Activated T-cell treated with anti-CD3 and anti-CD28 coated beads for 24 hours (primary cell): ENCODE data around the gene CEP95.
A peak's percentile ranks its signal among the peaks of the same experiment; 100 is the strongest.
"Not testable (repeated sequence)": the region's sequence is repeated elsewhere in the genome, so short reads cannot be mapped to it uniquely, and the experiment has no call there.

Experiments
- DNase-seq: peaks from one replicate; pipeline ENCODE4 v3.0.0-alpha.2; 2020; ENCODE audit warnings: low read depth

The CEP95 gene, protein sequence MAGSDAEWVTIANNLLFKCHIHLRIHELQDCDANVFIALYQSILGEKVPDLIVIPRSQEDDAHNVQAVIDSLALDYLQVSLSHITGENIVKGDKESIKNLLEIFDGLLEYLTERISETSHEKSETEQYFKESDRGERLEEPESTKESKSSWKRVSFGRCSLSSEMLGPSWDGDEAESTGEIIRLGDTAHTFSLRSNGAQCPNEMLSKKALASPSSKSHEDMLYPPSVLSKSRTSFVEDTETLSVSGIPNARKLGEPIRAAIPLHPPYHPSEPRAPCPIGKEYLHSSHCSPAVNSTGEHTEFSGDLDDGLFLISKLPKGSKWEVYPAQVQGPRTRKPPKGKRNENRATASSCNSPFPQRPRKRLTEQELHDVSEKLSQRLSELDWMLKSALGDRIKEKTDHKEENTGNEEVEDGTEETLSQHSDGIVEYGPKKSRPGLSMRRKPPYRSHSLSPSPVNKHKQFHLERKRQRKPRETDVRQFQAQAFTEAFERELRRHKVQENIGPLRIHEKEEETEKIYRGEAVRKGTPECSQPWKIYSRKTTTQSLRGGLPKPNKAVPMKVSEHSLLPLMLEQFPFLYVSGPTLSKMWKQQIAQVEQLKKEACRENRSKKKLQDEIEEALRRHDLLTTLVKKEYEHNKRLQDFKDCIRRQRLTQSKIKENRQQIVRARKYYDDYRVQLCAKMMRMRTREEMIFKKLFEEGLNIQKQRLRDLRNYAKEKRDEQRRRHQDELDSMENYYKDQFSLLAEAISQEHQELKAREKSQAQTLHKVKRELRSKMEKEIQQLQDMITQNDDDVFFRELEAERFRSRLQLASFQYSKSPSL

GRCh38 chr17:64506576-64507412 is at the start of gene CEP95:
CEP95 (plus strand) TSS chr17:64506977; CDS start chr17:64507098, 121 bp downstream.
- DNase-seq: peak; percentile 95

DNA sequence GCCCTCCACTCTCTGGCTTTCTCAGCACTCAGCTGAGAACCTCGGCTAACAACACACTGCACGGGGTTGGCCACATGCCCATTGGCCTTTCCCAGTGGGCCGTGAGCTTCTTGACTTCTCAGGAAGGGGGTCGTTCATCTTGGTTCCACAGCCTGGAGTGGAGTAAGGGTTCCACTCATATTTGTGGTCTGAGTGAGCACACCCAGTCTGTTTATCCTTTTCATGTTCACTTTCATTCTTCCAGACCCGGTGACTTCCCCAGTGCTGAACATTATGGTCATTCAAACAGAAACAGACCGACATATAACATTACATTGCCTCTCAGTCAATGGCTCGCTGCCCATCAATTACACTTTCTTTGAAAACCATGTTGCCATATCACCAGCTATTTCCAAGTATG is 49.6 kb upstream of the CEP95 start:
- no peak for DNase-seq

DNA sequence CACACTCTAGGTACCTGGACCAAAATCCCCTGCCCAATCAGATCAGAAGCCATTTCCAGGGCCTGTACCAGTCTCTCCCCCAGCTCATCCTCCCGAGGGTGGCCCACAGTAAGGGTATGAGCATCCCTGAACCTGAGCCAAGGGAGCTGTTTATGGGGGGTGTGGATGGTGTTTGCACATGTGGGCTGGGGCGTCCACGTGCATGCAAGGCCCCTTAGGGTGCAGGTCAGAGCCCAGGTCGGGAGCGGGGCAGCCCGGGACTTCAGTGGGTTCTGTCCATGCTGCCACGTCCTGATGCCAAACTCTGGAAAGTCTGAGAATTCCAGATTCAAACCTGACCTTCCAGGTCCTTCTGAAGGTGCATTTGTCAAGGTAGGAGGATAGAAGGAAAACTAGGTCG is 48.0 kb upstream of the CEP95 start:
- DNase-seq: no peak

GRCh38 chr17:64459284-64459747 is 47.5 kb upstream of the CEP95 start:
- no peak for DNase-seq

DNA sequence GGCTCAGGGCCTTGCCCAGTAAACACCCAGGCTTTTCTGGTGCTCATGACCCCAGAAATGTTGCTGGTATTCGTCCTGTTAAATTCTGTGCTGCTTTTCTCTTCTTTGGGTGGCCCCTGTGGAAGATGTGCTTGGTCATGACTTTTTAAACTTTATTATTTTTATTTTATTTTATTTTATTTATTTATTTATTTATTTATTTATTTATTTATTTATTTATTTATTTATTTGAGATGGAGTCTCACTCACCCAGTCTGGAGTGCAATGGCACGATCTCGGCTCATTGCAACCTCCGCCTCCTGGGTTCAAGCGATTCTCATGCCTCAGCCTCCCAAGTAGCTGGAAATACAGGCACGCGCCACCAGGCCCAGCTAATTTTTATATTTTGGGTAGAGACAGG is 47.0 kb upstream of the CEP95 start:
- not testable (repeated sequence) for DNase-seq

DNA sequence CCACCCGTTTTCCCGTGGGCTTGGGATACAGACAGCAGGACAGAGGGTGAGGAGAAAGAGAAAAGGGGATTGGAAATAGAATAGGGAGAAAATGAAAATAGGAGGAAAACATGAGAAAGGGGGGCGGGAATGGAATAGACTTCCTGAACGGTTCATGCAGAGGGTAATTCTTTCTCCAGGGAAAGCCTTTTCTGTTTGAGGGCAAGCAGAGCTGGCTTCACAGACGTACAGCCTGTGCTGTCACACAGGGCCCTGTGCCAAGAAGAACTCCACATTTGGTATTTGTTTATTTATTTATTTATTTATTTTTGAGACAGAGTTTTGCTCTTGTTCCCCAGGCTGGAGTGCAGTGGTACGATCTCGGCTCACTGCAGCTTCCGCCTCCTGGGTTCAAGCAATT is 45.8 kb upstream of the CEP95 start:
- no peak for DNase-seq

DNA sequence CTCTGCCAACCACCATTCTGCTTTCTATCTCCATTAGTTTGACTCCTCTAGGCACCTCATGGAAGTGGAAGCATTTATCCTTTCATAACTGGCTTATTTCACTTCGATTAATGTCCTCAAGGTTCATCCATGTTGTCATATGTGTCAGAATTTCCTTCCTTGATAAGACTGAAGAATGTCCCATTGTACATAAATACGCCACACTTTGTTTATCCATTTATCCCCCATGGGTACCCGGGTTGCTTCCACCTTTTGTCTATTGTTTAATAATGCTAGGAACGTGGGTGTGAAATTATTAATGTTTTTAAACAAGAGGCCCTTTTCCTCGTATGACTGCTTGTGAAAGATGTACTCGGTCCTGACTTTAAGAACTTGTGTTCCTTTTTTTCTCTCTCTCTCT is 45.0 kb upstream of the CEP95 start:
- no peak for DNase-seq

DNA sequence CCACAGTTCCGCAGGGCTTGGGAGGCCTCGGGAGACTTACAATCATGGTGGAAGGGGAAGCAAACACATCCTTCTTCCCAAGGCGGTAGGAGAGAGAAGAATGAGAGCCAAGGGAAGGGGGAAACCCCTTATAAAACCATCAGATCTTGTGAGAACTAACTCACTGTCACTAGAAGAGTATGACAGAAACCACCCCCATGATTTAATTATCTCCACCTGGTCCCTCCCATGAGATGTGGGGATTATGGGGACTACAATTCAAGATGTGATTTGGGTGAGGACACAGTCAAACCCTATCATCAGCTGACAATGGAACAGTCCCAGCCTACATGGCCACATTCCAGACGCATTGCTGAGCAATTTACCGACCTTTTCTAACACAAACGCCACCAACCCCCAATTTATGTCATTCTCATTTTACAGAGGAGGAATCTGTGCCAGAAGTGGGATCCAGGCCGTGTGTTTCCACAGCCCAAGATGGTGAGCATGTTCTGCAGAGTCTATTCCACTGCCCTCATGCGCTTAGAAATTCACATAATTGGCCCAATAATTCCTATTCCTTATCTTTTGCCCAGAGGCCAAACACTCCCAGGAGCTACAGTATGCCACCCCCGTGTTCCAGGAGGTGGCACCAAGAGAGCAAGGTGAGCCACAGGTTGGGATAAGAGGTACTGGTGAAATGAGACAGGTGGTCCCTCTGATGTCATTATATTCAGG is 40.6 kb upstream of the CEP95 start:
- no peak for DNase-seq

GRCh38 chr17:64466834-64467233 is 39.9 kb upstream of the CEP95 start:
- not testable (repeated sequence) for DNase-seq

GRCh38 chr17:64470625-64471024 is 36.2 kb upstream of the CEP95 start:
- DNase-seq: no peak

- no peak for DNase-seq
Observed at GRCh38 chr17:64471440-64471839, 35.3 kb upstream of the CEP95 start.

GRCh38 chr17:64472564-64472963 is 34.2 kb upstream of the CEP95 start:
- no peak for DNase-seq

DNA sequence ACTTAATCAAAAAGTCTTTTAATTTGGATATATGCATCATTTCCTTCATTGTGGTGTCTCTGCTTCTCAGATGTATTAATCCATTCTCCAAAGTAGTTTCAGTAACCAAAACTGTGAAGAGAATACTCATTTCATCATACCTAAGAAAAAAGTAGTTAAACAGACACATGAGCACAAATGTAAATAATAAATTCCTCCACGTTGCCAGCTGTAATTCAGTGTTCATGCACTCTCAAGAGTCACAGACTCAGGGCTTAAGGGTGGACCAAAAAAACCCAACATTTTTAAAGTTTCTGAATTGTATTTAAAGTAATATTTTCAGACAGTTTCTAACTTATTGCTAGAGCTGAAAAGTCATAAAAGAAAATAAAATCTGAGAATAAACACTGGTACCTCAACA is 28.9 kb upstream of the CEP95 start:
- no peak for DNase-seq

GRCh38 chr17:64480951-64481350 is 25.8 kb upstream of the CEP95 start:
- no peak for DNase-seq

GRCh38 chr17:64484380-64484779 is 22.4 kb upstream of the CEP95 start:
- no peak for DNase-seq

DNA sequence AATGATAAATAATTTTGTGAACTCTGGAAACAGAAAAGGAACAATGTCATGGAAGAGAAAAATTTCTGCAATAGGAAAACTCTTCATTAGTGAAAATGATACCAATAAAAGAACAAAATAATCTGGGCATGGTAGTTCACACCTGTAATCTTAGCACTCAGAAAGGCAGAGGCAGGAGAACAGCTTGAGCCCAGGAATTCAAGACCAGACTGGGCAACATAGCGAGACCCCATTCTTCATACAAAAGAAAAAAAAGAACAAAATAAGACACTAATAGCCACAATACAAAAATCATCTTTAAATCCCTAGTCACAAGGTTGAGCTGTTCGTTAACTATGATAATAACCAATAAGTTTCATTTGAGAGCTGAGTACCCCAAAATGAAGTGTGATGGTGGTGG is 18.5 kb upstream of the CEP95 start:
- DNase-seq: no peak

DNA sequence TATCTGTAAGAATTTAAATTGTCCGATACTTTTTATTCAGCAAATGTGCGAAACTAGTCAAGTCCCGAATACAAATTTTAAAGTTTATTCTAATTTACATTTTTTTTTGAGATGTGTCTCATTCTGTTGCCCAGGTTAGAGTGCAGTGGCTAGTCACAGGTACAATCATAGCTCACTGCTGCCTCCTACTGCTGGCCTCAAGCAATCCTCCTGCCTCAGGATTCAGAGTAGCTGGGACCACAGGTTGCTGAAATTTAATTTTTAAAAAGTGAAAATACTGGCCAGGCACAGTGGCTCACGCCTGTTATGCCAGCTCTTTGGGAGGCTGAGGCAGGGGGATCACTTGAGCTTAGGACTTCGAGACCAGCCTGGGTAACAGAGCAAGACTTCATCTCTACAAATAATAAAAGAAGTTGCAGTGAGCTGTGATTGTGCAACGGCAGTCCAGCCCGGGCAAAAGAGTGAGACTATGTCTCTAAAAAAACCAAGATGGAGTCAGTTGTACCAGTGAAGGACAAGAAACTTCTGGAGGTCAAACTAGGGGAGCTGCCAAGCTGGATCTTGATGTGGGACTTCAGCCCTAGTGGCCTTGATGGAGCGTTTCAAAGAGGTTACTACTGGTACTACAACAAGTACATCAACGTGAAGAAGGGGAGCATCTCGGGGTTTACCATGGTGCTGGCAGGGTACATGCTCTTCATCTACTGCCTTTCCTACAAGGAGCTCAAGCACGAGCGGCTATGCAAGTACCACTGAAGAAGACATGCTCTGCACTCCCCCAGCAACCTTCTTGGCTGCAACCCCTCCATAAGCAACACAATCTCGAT is 15.5 kb upstream of the CEP95 start:
- no peak for DNase-seq

- DNase-seq: no peak
Observed at GRCh38 chr17:64491994-64492393, 14.8 kb upstream of the CEP95 start.

- no peak for DNase-seq
Observed at GRCh38 chr17:64492481-64493109, 14.2 kb upstream of the CEP95 start.

DNA sequence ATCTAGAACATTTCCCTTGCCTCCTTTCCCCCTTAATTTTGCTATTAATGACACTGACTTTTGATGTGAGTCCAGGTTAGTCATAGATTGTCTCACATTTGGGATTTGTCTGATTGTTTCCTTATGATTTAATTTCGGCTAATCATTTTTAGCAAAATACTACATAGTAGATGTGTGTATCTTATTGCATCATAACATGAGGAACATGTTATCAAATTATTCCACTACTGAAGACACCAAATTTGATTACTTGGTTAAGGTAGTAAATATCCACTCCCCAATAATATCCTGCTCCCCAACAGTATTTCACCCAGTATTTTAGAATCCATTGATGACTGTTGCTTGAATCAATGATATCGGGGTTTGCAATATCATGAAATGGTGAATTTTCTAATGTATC is 12.7 kb upstream of the CEP95 start:
- DNase-seq: no peak
